NOMO-1 treated with dmso at 0.1 percent for 144 hours (cell line): ENCODE measurements around the gene ARL6IP5.

ENCODE experiments used
- DNase-seq: peaks from one replicate; lab custom pipeline; 2025; ENCODE audit not compliant: unreplicated experiment; lab: John Stamatoyannopoulos, UW

The ARL6IP5 gene

GRCh38 chr3:69116162-69116561 is 31.4 kb downstream of the ARL6IP5 start:
- DNase-seq = no peak

GRCh38 chr3:69116897-69117296 is 32.2 kb downstream of the ARL6IP5 start:
- DNase-seq = no peak

- DNase-seq = no peak
Observed at GRCh38 chr3:69118555-69118954, 33.8 kb downstream of the ARL6IP5 start.

- no peak for DNase-seq
Observed at GRCh38 chr3:69119138-69119537, 34.4 kb downstream of the ARL6IP5 start.

GRCh38 chr3:69119681-69120080 is 34.9 kb downstream of the ARL6IP5 start:
- DNase-seq = no peak

- DNase-seq = peak; percentile 30
Observed at GRCh38 chr3:69120879-69121464, 36.2 kb downstream of the ARL6IP5 start.

GRCh38 chr3:69121513-69121912 is 36.8 kb downstream of the ARL6IP5 start:
- no peak for DNase-seq

GRCh38 chr3:69121950-69122349 is 37.2 kb downstream of the ARL6IP5 start:
- no peak for DNase-seq

GRCh38 chr3:69122403-69122802 is 37.7 kb downstream of the ARL6IP5 start, which contains the start of gene LMOD3:
Gene LMOD3, minus strand, starts transcription at chr3:69122595. Its CDS starts 209 bp downstream, at chr3:69122386.
- DNase-seq = no peak

GRCh38 chr3:69126216-69126615 is 41.5 kb downstream of the ARL6IP5 start:
- DNase-seq = no peak

- DNase-seq = no peak
Observed at GRCh38 chr3:69126999-69127398, 42.3 kb downstream of the ARL6IP5 start.

- no peak for DNase-seq
Observed at GRCh38 chr3:69128509-69128908, 43.8 kb downstream of the ARL6IP5 start.

- DNase-seq = no peak
Observed at GRCh38 chr3:69129531-69129930, 44.8 kb downstream of the ARL6IP5 start.

- DNase-seq = no peak
Observed at GRCh38 chr3:69130689-69131088, 46.0 kb downstream of the ARL6IP5 start.

- no peak for DNase-seq
Observed at GRCh38 chr3:69137005-69137404, 52.3 kb downstream of the ARL6IP5 start.

GRCh38 chr3:69137412-69137811 is 52.7 kb downstream of the ARL6IP5 start:
- DNase-seq = no peak

GRCh38 chr3:69141313-69141712 is 56.6 kb downstream of the ARL6IP5 start:
- no peak for DNase-seq

GRCh38 chr3:69142090-69142489 is 57.4 kb downstream of the ARL6IP5 start:
- no peak for DNase-seq

GRCh38 chr3:69142797-69143454 is 58.2 kb downstream of the ARL6IP5 start:
- DNase-seq = no peak

GRCh38 chr3:69143612-69144011 is 58.9 kb downstream of the ARL6IP5 start:
- DNase-seq = no peak

GRCh38 chr3:69144631-69145245 is 60.0 kb downstream of the ARL6IP5 start:
- no peak for DNase-seq

GRCh38 chr3:69145688-69146087 is 61.0 kb downstream of the ARL6IP5 start:
- DNase-seq = no peak
